Adrenal gland (tissue), 12 donors: ENCODE results near the gene SCN1A. TPM values are rescaled to one million over a fixed set of nuclear protein-coding genes. Genes with fewer than 3 reads are reported as not detected.

Experiments used
- DNase-seq, 7 donors: peaks; one replicate each; pipeline ENCODE4 v3.0.0-alpha.2; 2019 to 2020
- H3K27ac ChIP-seq, 5 donors: fragments of 200-600 bp; sonication (generic) in 4 of 5; 1 replicate in 3 of 5; 2 replicates in 2 of 5; pipeline versions ENCODE4 v1.5.1 to v1.8.0; 2016 to 2020; ENCODE audit warnings: mild to moderate bottlenecking in 1 of 5
- H3K27me3 ChIP-seq: fragments of 200-600 bp; 2 replicates; pipeline ENCODE4 v1.8.0; 2021
- H3K36me3 ChIP-seq, 2 donors: fragments of 200-600 bp; replicated peaks in 1 of 2; 1 replicate in 1 of 2; 2 replicates in 1 of 2; pipeline versions ENCODE4 v1.5.1 to v1.8.0; 2018 to 2022
- H3K4me1 ChIP-seq, 2 donors: fragments of 200-600 bp; replicated peaks in 1 of 2; 1 replicate in 1 of 2; 2 replicates in 1 of 2; pipeline versions ENCODE4 v1.5.1 to v1.8.0; 2018 to 2021
- H3K4me3 ChIP-seq, 4 donors: fragments of 200-600 bp; sonication (generic) in 3 of 4; one replicate each; pipeline ENCODE4 v1.5.1; 2016 to 2018
- H3K9me3 ChIP-seq, 3 donors: fragments of 200-600 bp; sonication (generic) in 1 of 3; replicated peaks in 1 of 3; 1 replicate in 2 of 3; 2 replicates in 1 of 3; pipeline versions ENCODE4 v1.5.1 to v1.8.0; 2016 to 2021
- POLR2A ChIP-seq, 2 donors: fragments of 450-650 bp; IDR thresholded peaks; one replicate each; pipeline ENCODE4 v1.6.1; 2017; ENCODE audit warnings: antibody characterized with exemption in 2 of 2, mild to moderate bottlenecking in 2 of 2, moderate library complexity in 1 of 2
- WGBS, 4 donors: extraction: QIAGEN DNeasy Blood & Tissue Kit in 2 of 4; methylation state at CpG; one replicate each; pipeline versions ENCODE4 v1.1.5 to v1.1.7; 2013 to 2017; 5-methylcytosine and 5-hydroxymethylcytosine counted together
- intact Hi-C, 2 donors: fragments of 100-400 bp; cut with DNase I; formaldehyde crosslinking; loops; one replicate each; pipeline versions ENCODE4 v1.14.1 to v1.15.0; 2022 to 2023
- polyA plus RNA-seq, 3 donors: library from polyadenylated mRNA; stranded (reverse); fragments of 200-250 nt in 2 of 3; fragments of 350-450 nt in 1 of 3; fragmentation: Illumina TruSeq in 1 of 3; extraction: RNeasy Lipid Tissue Mini Kit (QIAGEN cat#74804) in 1 of 3; gene quantifications; one replicate each; pipeline ENCODE4 v1.2.3, GENCODE V29; 2013 to 2014
- total RNA-seq, 9 donors: library from RNA; depleted of rRNA in 4 of 9; stranded (reverse); fragments of >200 nt in 4 of 9; fragments of 120-200 nt in 1 of 9; fragmentation: NEBNext Ultra II Directional in 1 of 9; extraction: Animal tissue kit (Norgen Biotek cat#: 25700) in 1 of 9; gene quantifications; one replicate each; pipeline versions ENCODE4 v1.1.0 to v1.2.4, GENCODE V29; 2013 to 2023
- TF ChIP-seq, protein P1 (sequence below), 6 experiments: fragments of 450-650 bp in 4 of 6; fragments of 200-600 bp in 2 of 6; sonication (generic) in 1 of 6; IDR thresholded peaks; 1 replicate in 5 of 6; 2 replicates in 1 of 6; pipeline versions ENCODE4 v1.5.1 to v1.8.0; 2016 to 2021; ENCODE audit warnings: antibody characterized with exemption in 6 of 6, mild to moderate bottlenecking in 2 of 6, moderate library complexity in 1 of 6
- donor health status: healthy with polysubstance abuse.
- donor health status: Bipolar disorder and iron deficiency.
- donor health status: DM: yes; HTN: yes; CAD: no.
- donor health status: DM: no; HTN: no; CAD: no.
- donor health status: DM: no; HTN: no; CAD: no.
- donor health status: DM: yes; HTN: yes; CAD: no.

Gene SCN1A
- total and polyA plus RNA-seq, 12 donors: 0.07 to 8.9 (median 0.22) TPM; not detected in 4

DNA sequence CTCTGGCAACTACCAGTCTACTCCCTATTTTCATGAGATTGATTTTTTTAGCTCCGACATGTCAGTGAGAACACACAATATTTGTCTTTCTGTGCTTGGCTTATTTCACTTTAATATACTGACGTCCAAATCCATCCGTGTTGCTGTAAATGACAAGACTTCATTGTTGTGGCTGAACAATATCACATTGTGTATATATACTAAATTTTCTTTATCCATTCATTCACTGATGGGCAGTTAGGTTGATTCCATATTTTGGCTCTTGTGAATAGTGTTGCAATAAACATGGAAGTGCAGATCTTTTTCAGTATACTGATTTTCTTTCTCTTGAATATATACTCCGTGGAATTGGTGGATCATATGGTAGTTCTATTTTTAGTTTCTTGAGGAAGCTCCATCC is 168.4 kb downstream of the SCN1A start:
- Histone ChIP-seq H3K27me3 (no peaks in the 10 kb centered on the region), H3K9me3 (no peaks in the 10 kb centered on the region), H3K4me1 (peaks cover 0 to 7% of the 10 kb centered on the region in 2 donors), H3K36me3 (no peaks in the 10 kb centered on the region), H3K4me3 (no peak overlapping the region), H3K27ac (no peak overlapping the region)
- intact Hi-C loops: no loop called here
- WGBS, 4 donors: 78 to 86% (median 82%) methylated on average over 4 of the region's 4 CpGs
- no peak for DNase-seq
- TF ChIP-seq, protein P1, sequence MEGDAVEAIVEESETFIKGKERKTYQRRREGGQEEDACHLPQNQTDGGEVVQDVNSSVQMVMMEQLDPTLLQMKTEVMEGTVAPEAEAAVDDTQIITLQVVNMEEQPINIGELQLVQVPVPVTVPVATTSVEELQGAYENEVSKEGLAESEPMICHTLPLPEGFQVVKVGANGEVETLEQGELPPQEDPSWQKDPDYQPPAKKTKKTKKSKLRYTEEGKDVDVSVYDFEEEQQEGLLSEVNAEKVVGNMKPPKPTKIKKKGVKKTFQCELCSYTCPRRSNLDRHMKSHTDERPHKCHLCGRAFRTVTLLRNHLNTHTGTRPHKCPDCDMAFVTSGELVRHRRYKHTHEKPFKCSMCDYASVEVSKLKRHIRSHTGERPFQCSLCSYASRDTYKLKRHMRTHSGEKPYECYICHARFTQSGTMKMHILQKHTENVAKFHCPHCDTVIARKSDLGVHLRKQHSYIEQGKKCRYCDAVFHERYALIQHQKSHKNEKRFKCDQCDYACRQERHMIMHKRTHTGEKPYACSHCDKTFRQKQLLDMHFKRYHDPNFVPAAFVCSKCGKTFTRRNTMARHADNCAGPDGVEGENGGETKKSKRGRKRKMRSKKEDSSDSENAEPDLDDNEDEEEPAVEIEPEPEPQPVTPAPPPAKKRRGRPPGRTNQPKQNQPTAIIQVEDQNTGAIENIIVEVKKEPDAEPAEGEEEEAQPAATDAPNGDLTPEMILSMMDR (IDR thresholded peaks at IDR 0.05): no peak
- TF ChIP-seq POLR2A (IDR thresholded peaks at IDR 0.05): no peak

DNA sequence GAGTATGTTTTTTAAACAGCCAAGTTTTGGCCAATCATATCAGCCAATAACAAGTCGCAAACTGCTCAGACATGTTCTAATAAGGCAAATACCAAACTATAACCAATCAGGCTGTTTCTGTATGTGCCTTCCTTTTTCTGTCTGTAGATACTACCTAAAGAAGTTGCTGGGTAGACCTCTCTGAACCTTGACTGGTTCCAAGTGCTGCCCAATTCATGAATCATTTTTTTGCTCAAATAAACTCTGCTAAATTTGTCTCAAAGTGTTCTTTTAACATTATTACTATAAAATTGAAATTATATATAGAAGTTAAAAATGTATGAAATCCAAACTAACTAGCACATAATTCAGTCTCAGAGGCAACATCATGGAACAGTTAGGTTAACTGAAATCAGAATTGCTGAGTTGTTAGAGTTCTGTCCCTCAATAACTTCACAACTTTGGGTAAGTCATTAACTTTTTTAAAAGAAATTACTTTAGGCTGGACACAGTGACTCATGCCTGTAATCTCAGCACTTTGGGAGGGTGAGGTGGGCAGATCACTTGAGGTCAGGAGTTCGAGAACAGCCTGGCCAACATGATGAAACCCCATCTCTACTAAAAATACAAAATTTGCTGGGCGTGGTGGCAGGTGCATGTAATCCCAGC is 169.4 kb downstream of the SCN1A start:
- intact Hi-C loops: no loop called here
- H3K9me3 ChIP-seq: no peaks in the 10 kb centered on the region
- H3K27ac ChIP-seq: no peak overlapping the region
- TF ChIP-seq POLR2A (IDR thresholded peaks at IDR 0.05): no peak
- TF ChIP-seq, protein P1 (IDR thresholded peaks at IDR 0.05): no peak
- no peak overlapping the region for H3K4me3 ChIP-seq
- H3K36me3 ChIP-seq: no peaks in the 10 kb centered on the region
- no peak for DNase-seq
- no peaks in the 10 kb centered on the region for H3K27me3 ChIP-seq
- 89 to 97% (median 95%) methylated on average over 3 of the region's 3 CpGs for WGBS, 4 donors
- H3K4me1 ChIP-seq: peaks cover 0 to 10% of the 10 kb centered on the region in 2 donors

DNA sequence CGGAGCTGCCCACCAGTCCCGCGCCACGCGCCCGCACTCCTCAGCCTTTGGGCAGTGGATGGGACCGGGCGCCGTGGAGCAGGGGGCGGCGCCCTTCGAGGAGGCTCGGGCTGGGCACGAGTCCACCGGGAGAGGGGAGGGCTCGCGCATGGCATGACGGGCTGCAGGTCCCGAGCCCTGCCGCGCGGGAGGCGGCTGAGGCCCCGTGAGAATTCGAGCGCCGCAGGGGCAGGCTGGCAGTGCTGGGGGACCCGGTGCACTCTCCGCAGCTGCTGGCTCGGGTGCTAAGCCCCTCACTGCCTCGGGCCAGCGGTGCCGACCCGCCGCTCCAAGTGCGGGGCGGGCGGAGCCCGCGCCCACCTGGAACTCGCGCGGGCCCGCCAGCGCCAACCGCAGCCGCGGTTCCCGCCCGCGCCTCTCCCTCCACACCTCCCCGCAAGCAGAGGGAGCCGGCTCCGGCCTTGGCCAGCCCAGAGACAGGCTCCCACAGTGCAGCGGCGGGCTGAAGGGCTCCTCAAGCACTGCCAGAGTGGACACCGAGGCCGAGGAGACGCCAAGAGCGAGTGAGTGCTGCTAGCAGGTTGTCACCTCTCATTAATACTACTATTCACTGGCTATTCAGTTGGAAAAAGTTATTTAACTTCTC is 170.7 kb downstream of the SCN1A start:
- intact Hi-C loops: no loop called here
- H3K36me3 ChIP-seq: no peaks in the 10 kb centered on the region
- no peak overlapping the region for H3K4me3 ChIP-seq
- H3K27ac ChIP-seq: no peak overlapping the region
- H3K4me1 ChIP-seq: peaks cover 0 to 16% of the 10 kb centered on the region in 2 donors
- H3K9me3 ChIP-seq: no peaks in the 10 kb centered on the region
- no peak for TF ChIP-seq POLR2A (IDR thresholded peaks at IDR 0.05)
- TF ChIP-seq, protein P1 (IDR thresholded peaks at IDR 0.05): no peak
- 86 to 92% (median 90%) methylated on average over 11 to 60 of the region's 60 CpGs for WGBS, 4 donors
- H3K27me3 ChIP-seq: no peaks in the 10 kb centered on the region
- DNase-seq: no peak

DNA sequence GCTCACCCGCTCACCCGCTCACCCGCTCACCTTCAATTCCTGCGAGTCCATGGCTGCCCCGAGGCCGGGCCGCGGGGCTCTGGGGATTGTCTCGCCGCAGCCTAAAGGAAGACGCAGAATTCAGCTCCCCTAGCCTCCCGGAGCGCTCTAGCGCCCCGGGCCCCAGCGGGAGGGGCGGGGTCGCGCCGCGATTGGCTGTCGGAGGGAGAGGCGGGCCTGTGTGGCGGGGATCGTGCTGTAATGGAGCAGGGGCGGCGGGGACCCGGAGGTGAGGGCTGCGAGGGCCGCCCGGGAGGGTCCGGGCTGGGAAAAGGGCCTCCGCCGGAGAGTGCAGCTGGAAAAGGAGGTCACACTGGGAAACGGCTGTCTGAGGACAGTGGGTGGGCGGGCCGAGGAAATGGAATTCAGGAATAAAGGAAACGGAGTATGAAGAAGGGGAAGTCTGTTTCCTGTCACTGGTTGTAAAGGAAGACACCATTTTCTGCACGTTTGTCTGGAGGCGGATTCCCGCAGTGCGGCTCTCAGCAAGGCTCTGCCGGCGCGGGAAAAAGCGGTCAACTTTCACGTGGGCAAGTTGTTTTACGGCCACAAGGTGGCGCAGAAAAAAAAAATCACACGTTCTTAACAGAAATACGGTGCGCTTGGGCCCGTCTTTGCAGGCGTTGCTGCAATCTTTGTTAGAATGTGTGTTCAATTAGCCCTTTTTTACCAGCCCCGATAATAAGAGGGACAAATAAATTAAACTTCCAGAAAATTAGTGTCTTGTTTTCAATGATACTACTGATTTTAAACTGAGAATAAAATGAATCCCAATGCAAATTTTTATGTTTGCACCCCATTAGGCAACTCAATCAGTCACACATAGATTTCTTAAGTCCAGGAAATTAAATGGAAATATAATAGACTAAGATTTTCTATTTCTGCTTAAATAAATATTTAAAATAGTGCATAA is 173.9 kb downstream of the SCN1A start, which contains the start of gene TTC21B:
Gene TTC21B, minus strand, starts transcription at position 122 of the 952 bp plus-strand sequence. Its CDS starts 71 bp downstream, at position 51.
- Histone ChIP-seq H3K4me3 (peak within 1 kb of the TSS in 3 of 4 donors; percentile 40 to 72 (median 63)), H3K9me3 (no peaks in the 10 kb centered on the region), H3K4me1 (peaks cover 0 to 19% of the 10 kb centered on the region in 2 donors), H3K27me3 (no peaks in the 10 kb centered on the region), H3K27ac (peak within 1 kb of the TSS in 4 of 5 donors; percentile 65 to 90 (median 85)), H3K36me3 (no peaks in the 10 kb centered on the region)
- peak; percentile 95 to 97 (median 95) for DNase-seq
- WGBS, 4 donors: 0 to 1% (median 0%) methylated on average over 47 to 55 of the region's 55 CpGs
- TF ChIP-seq POLR2A (IDR thresholded peaks at IDR 0.05): peak; percentile 58 to 83
- TF ChIP-seq, protein P1 (IDR thresholded peaks at IDR 0.05): peak; percentile 75 to 91 (median 84)
- intact Hi-C loops: loop anchor here in 1 of 2 donors (5.0 kb wide), 1 partner anchor 173 kb away; the partner anchor contains the start of gene SCN1A
